H9 (cell line): ENCODE results near the gene SLC41A1. TPM values are rescaled to one million over a fixed set of nuclear protein-coding genes. Genes with fewer than 3 reads are reported as not detected.

Experiments used
- DNase-seq: peaks from one replicate; pipeline ENCODE4 v3.0.0-alpha.2; 2017
- H2AFZ ChIP-seq: one replicate; pipeline ENCODE4 v1.6.1; 2013; ENCODE audit warnings: mild to moderate bottlenecking, low read length, control low read depth, moderate library complexity
- H2AK5ac ChIP-seq: 2 replicates; pipeline ENCODE4 v1.6.1; 2013; ENCODE audit warnings: low read length, control low read depth, mixed read lengths; ENCODE audit not compliant: insufficient read length
- H2BK120ac ChIP-seq: one replicate; pipeline ENCODE4 v1.6.1; 2013; ENCODE audit warnings: low read depth, mild to moderate bottlenecking, low read length, control low read depth, inconsistent platforms; ENCODE audit not compliant: poor library complexity, severe bottlenecking
- H2BK12ac ChIP-seq: 2 replicates; pipeline ENCODE4 v1.6.1; 2013; ENCODE audit warnings: low read length, control low read depth, mixed read lengths, low read depth; ENCODE audit not compliant: insufficient read length
- H2BK15ac ChIP-seq: 2 replicates; pipeline ENCODE4 v1.6.1; 2013; ENCODE audit warnings: low read depth, low read length, control low read depth
- H2BK20ac ChIP-seq: one replicate; pipeline ENCODE4 v1.6.1; 2013; ENCODE audit warnings: low read depth, mild to moderate bottlenecking, low read length, control low read depth, inconsistent platforms; ENCODE audit not compliant: poor library complexity, severe bottlenecking
- H2BK5ac ChIP-seq: 2 replicates; pipeline ENCODE4 v1.6.1; 2013; ENCODE audit warnings: low read length, control low read depth, mixed read lengths; ENCODE audit not compliant: insufficient read length
- H3K14ac ChIP-seq: 2 replicates; pipeline ENCODE4 v1.6.1; 2013; ENCODE audit warnings: low read length, control low read depth; ENCODE audit not compliant: insufficient read depth
- H3K18ac ChIP-seq: 2 replicates; pipeline ENCODE4 v1.6.1; 2013; ENCODE audit warnings: low read depth, mild to moderate bottlenecking, mixed read lengths, low read length, control low read depth; ENCODE audit not compliant: insufficient read length
- H3K23ac ChIP-seq: 2 replicates; pipeline ENCODE4 v1.6.1; 2013; ENCODE audit warnings: low read length, control low read depth, mixed read lengths, low read depth; ENCODE audit not compliant: insufficient read length
- H3K23me2 ChIP-seq: 2 replicates; pipeline ENCODE4 v1.6.1; 2013; ENCODE audit warnings: low read depth, mild to moderate bottlenecking, mixed read lengths, low read length, control low read depth; ENCODE audit not compliant: insufficient read length, poor library complexity, severe bottlenecking
- H3K27ac ChIP-seq: 2 replicates; pipeline ENCODE4 v1.5.1; 2013; ENCODE audit warnings: low read length, control low read depth, mixed read lengths, low read depth; ENCODE audit not compliant: insufficient read length
- H3K27me3 ChIP-seq: 2 replicates; pipeline ENCODE4 v1.6.1; 2013; ENCODE audit warnings: low read length, control low read depth, inconsistent platforms; ENCODE audit not compliant: insufficient read depth
- H3K4ac ChIP-seq: 2 replicates; pipeline ENCODE4 v1.6.1; 2013; ENCODE audit warnings: low read depth, mild to moderate bottlenecking, control low read depth, inconsistent platforms, low read length, moderate library complexity
- H3K4me1 ChIP-seq: 2 replicates; pipeline ENCODE4 v1.6.1; 2013; ENCODE audit warnings: low read length, control low read depth, inconsistent platforms; ENCODE audit not compliant: insufficient read depth
- H3K4me2 ChIP-seq: 2 replicates; pipeline ENCODE4 v1.6.1; 2013; ENCODE audit warnings: low read length, control low read depth, mixed read lengths; ENCODE audit not compliant: insufficient read length, insufficient read depth
- H3K56ac ChIP-seq: 2 replicates; pipeline ENCODE4 v1.6.1; 2013; ENCODE audit warnings: low read depth, mild to moderate bottlenecking, mixed read lengths, low read length, control low read depth; ENCODE audit not compliant: insufficient read length
- H3K79me1 ChIP-seq: 2 replicates; pipeline ENCODE4 v1.6.1; 2013; ENCODE audit warnings: low read depth, mild to moderate bottlenecking, moderate library complexity, low read length, control low read depth, inconsistent platforms; ENCODE audit not compliant: insufficient read depth, poor library complexity, severe bottlenecking
- H3K79me2 ChIP-seq: 2 replicates; pipeline ENCODE4 v1.6.1; 2013; ENCODE audit warnings: low read length, control low read depth, inconsistent platforms; ENCODE audit not compliant: insufficient read depth
- H3K9ac ChIP-seq: 2 replicates; pipeline ENCODE4 v1.6.1; 2013; ENCODE audit warnings: low read length, control low read depth, mixed read lengths; ENCODE audit not compliant: insufficient read length; ENCODE audit errors: extremely low read depth
- H3K9me3 ChIP-seq: one replicate; pipeline ENCODE4 v1.6.1; 2013; ENCODE audit warnings: low read depth, low read length, inconsistent platforms; ENCODE audit not compliant: control insufficient read depth
- H3T11ph ChIP-seq: one replicate; pipeline ENCODE4 v1.6.1; 2013; ENCODE audit warnings: mild to moderate bottlenecking, low read length, control low read depth, inconsistent platforms
- H4K20me1 ChIP-seq: one replicate; pipeline ENCODE4 v1.6.1; 2013; ENCODE audit not compliant: control insufficient read depth, insufficient read length, insufficient read depth
- H4K5ac ChIP-seq: 2 replicates; pipeline ENCODE4 v1.6.1; 2013; ENCODE audit warnings: low read depth, mild to moderate bottlenecking, mixed read lengths, low read length, control low read depth; ENCODE audit not compliant: insufficient read length
- H4K8ac ChIP-seq: replicated peaks from 2 replicates; pipeline ENCODE4 v1.6.1; 2013; ENCODE audit warnings: low read length, control low read depth, mixed read lengths, low read depth; ENCODE audit not compliant: insufficient read length
- H4K91ac ChIP-seq: 2 replicates; pipeline ENCODE4 v1.6.1; 2013; ENCODE audit warnings: low read depth, mild to moderate bottlenecking, moderate library complexity, mixed read lengths, low read length, control low read depth; ENCODE audit not compliant: insufficient read length
- H3K27ac Mint-ChIP-seq, 3 experiments: 2 replicates in 2 of 3; 3 replicates in 1 of 3; pipeline ENCODE4 v1.8.0; 2020 to 2021; ENCODE audit warnings: mixed read lengths in 3 of 3, mild to moderate bottlenecking in 1 of 3, moderate library complexity in 1 of 3
- H3K27me3 Mint-ChIP-seq: 2 replicates; pipeline ENCODE4 v1.8.0; 2021; ENCODE audit warnings: low read depth, mild to moderate bottlenecking, moderate library complexity, mixed read lengths
- H3K36me3 Mint-ChIP-seq, 3 experiments: 2 replicates in 2 of 3; 3 replicates in 1 of 3; pipeline ENCODE4 v1.8.0; 2020 to 2021; ENCODE audit warnings: low read depth in 3 of 3, mixed read lengths in 3 of 3; ENCODE audit not compliant: insufficient read depth in 1 of 3
- H3K4me1 Mint-ChIP-seq, 2 experiments: 2 replicates each; pipeline ENCODE4 v1.8.0; 2020; ENCODE audit warnings: mixed read lengths in 2 of 2
- H3K4me3 Mint-ChIP-seq, 2 experiments: 2 replicates in 1 of 2; 3 replicates in 1 of 2; pipeline ENCODE4 v1.8.0; 2020 to 2021; ENCODE audit warnings: mild to moderate bottlenecking in 2 of 2, mixed read lengths in 2 of 2, moderate library complexity in 1 of 2
- H3K9me3 Mint-ChIP-seq, 2 experiments: 2 replicates in 1 of 2; 3 replicates in 1 of 2; pipeline ENCODE4 v1.8.0; 2020; ENCODE audit warnings: mild to moderate bottlenecking in 2 of 2, mixed read lengths in 2 of 2, moderate library complexity in 1 of 2
- WGBS: extraction: QIAGEN DNeasy Blood & Tissue Kit; methylation state at CpG from one replicate; pipeline ENCODE4 v1.1.7; 2013; ENCODE audit warnings: missing lambda C conversion rate, low lambda C conversion rate, mixed read lengths; ENCODE audit not compliant: insufficient read length; ENCODE audit errors: extremely low coverage; 5-methylcytosine and 5-hydroxymethylcytosine counted together
- total RNA-seq: library from RNA; stranded (reverse); gene quantifications from 2 replicates; pipeline ENCODE4 v1.2.1, GENCODE V29; 2021
- TF ChIP-seq, protein P1 (sequence below): fragments of 200-600 bp; sonication (generic); conservative IDR thresholded peaks from 3 replicates; pipeline ENCODE4 v1.8.0; 2021; ENCODE audit warnings: antibody characterized with exemption, mild to moderate bottlenecking

Gene SLC41A1
- total RNA-seq, 1 experiment from 2014 or later: 18.2 TPM

GRCh38 chr1:205832326-205832751, 19.3 kb upstream of the SLC41A1 start:
- Mint-ChIP-seq H3K4me1 (peaks cover 19% of the 10 kb centered on the region in 2 experiments), H3K36me3 (no peaks in the 10 kb centered on the region; a peak in 1 of 7 replicates), H3K27ac (no peak overlapping the region), H3K4me3 (no peak overlapping the region), H3K27me3 (no peaks in the 10 kb centered on the region), H3K9me3 (no peaks in the 10 kb centered on the region)
- H2AFZ ChIP-seq: no peak overlapping the region
- TF ChIP-seq, protein P1, sequence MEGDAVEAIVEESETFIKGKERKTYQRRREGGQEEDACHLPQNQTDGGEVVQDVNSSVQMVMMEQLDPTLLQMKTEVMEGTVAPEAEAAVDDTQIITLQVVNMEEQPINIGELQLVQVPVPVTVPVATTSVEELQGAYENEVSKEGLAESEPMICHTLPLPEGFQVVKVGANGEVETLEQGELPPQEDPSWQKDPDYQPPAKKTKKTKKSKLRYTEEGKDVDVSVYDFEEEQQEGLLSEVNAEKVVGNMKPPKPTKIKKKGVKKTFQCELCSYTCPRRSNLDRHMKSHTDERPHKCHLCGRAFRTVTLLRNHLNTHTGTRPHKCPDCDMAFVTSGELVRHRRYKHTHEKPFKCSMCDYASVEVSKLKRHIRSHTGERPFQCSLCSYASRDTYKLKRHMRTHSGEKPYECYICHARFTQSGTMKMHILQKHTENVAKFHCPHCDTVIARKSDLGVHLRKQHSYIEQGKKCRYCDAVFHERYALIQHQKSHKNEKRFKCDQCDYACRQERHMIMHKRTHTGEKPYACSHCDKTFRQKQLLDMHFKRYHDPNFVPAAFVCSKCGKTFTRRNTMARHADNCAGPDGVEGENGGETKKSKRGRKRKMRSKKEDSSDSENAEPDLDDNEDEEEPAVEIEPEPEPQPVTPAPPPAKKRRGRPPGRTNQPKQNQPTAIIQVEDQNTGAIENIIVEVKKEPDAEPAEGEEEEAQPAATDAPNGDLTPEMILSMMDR: no peak
- H2BK15ac ChIP-seq: no peak overlapping the region
- no peaks in the 10 kb centered on the region for H3K23me2 ChIP-seq
- H4K91ac ChIP-seq: no peak overlapping the region
- H4K20me1 ChIP-seq: no peaks in the 10 kb centered on the region
- H3K4me2 ChIP-seq: no peak overlapping the region
- no peak for DNase-seq
- H3K18ac ChIP-seq: no peak overlapping the region
- H3K9ac ChIP-seq: no peak overlapping the region
- no CpG with 5 or more reads among the region's 6 CpGs for WGBS
- H4K5ac ChIP-seq: no peak overlapping the region
- no peak overlapping the region for H4K8ac ChIP-seq
- no peak overlapping the region for H2BK120ac ChIP-seq
- H3K9me3 ChIP-seq: no peaks in the 10 kb centered on the region
- H3K23ac ChIP-seq: no peak overlapping the region
- H3K14ac ChIP-seq: no peak overlapping the region
- peaks cover 3% of the 10 kb centered on the region for H3K79me1 ChIP-seq
- no peak overlapping the region for H2BK12ac ChIP-seq
- H3K4ac ChIP-seq: no peak overlapping the region
- H3T11ph ChIP-seq: no peak overlapping the region
- no peak overlapping the region for H2AK5ac ChIP-seq
- no peak overlapping the region for H3K56ac ChIP-seq
- no peaks in the 10 kb centered on the region for H3K27me3 ChIP-seq
- 0 out of 2 replicates have a peak, but pooled peaks cover 2% of the 10 kb centered on the region for H3K79me2 ChIP-seq
- H3K4me1 ChIP-seq: no peaks in the 10 kb centered on the region; the same call in 1 of the 2 replicates
- H2BK5ac ChIP-seq: no peak overlapping the region
- H2BK20ac ChIP-seq: no peak overlapping the region
- no peak overlapping the region for H3K27ac ChIP-seq
